OCI-LY7 (cell line): ENCODE data around the gene DLGAP3. TPM values are rescaled to one million over a fixed set of nuclear protein-coding genes. Genes with fewer than 3 reads are reported as not detected.

ENCODE experiments used
- BruUV-seq: library from RNA; stranded (reverse); fragments of 400-500 nt; replicated peaks from 2 replicates; lab custom pipeline; 2021; lab: Mats Ljungman, UMichigan
- CTCF ChIA-PET: fragments of 300-600 bp; sonication (Branson Sonifier 250); formaldehyde crosslinking; loops from one replicate; lab custom pipeline; 2022; ENCODE audit warnings: antibody characterized with exemption; ENCODE audit not compliant: unreplicated experiment; lab: Charles Lee
- POLR2A ChIA-PET: fragments of 300-600 bp; sonication (Branson Sonifier 250); formaldehyde crosslinking; loops from one replicate; lab custom pipeline; 2022; ENCODE audit warnings: antibody characterized with exemption; lab: Charles Lee
- DNase-seq: peaks from one replicate; pipeline ENCODE4 v3.0.0-alpha.2; 2015; ENCODE audit warnings: low spot score
- H2AFZ ChIP-seq: fragments of 200-600 bp; sonication (generic), shearing (Covaris generic); 2 replicates; pipeline ENCODE4 v1.6.1; 2014; ENCODE audit warnings: mild to moderate bottlenecking, antibody characterized with exemption, low read length, moderate library complexity
- H3K27ac ChIP-seq: fragments of 200-600 bp; sonication (generic); 2 replicates; pipeline ENCODE4 v1.5.1; 2014; ENCODE audit warnings: mixed run types, low read depth, mild to moderate bottlenecking, moderate library complexity, low read length, inconsistent platforms; ENCODE audit not compliant: poor library complexity, severe bottlenecking
- H3K36me3 ChIP-seq: fragments of 200-600 bp; sonication (generic); 2 replicates; pipeline ENCODE4 v1.6.1; 2014; ENCODE audit warnings: mild to moderate bottlenecking, antibody characterized with exemption, low read length, moderate library complexity, mixed read lengths; ENCODE audit not compliant: insufficient read depth
- H3K4me1 ChIP-seq: fragments of 200-600 bp; sonication (generic); 2 replicates; pipeline ENCODE4 v1.5.1; 2014; ENCODE audit warnings: mild to moderate bottlenecking, low read length; ENCODE audit not compliant: insufficient read depth, poor library complexity, severe bottlenecking
- H3K4me2 ChIP-seq: fragments of 200-600 bp; sonication (generic); 2 replicates; pipeline ENCODE4 v1.6.1; 2014; ENCODE audit warnings: mild to moderate bottlenecking, low read length
- H3K4me3 ChIP-seq: fragments of 200-600 bp; sonication (generic); 2 replicates; pipeline ENCODE4 v1.5.1; 2014; ENCODE audit warnings: mild to moderate bottlenecking, low read depth, low read length; ENCODE audit not compliant: poor library complexity, severe bottlenecking
- H3K79me2 ChIP-seq: fragments of 200-600 bp; sonication (generic); 2 replicates; pipeline ENCODE4 v1.6.1; 2016; ENCODE audit warnings: low read depth, mild to moderate bottlenecking, low read length, moderate library complexity, mixed read lengths; ENCODE audit not compliant: insufficient read depth
- H3K9me2 ChIP-seq: fragments of 200-600 bp; sonication (generic); 2 replicates; pipeline ENCODE4 v1.6.1; 2016; ENCODE audit warnings: mild to moderate bottlenecking, low read length, mixed read lengths; ENCODE audit not compliant: insufficient read depth
- H3K9me3 ChIP-seq: fragments of 200-600 bp; sonication (generic); 2 replicates; pipeline ENCODE4 v1.6.1; 2014; ENCODE audit warnings: mild to moderate bottlenecking, mixed run types, low read length, mixed read lengths
- H4K20me1 ChIP-seq: fragments of 200-600 bp; sonication (generic); 2 replicates; pipeline ENCODE4 v1.6.1; 2014; ENCODE audit warnings: mild to moderate bottlenecking, antibody characterized with exemption, low read length, moderate library complexity, mixed read lengths; ENCODE audit not compliant: insufficient read depth
- CTCF ChIP-seq: fragments of 200-600 bp; sonication (generic); conservative IDR thresholded peaks from 2 replicates; pipeline ENCODE4 v1.5.1; 2014; ENCODE audit warnings: mild to moderate bottlenecking, antibody characterized with exemption, low read length, moderate library complexity, mixed read lengths
- EZH2phosphoT487 ChIP-seq: fragments of 200-600 bp; sonication (generic); IDR thresholded peaks from 2 replicates; pipeline ENCODE4 v1.6.1; 2018; ENCODE audit warnings: low read depth, borderline replicate concordance, mild to moderate bottlenecking, mixed run types, antibody characterized with exemption, low read length, moderate library complexity, mixed read lengths
- intact Hi-C: fragments of 100-400 bp; cut with micrococcal nuclease; formaldehyde crosslinking; loops from one replicate; pipeline ENCODE4 v1.10.0; 2022; ENCODE audit not compliant: unreplicated experiment
- total RNA-seq, 2 experiments: library from RNA; depleted of rRNA in 1 of 2; stranded (reverse); fragments of >200 nt in 1 of 2; shearing (Covaris generic) in 1 of 2; gene quantifications; 2 replicates each; pipeline ENCODE4 v1.2.3, GENCODE V29; 2014 to 2022

The DLGAP3 gene
- total RNA-seq, 2 experiments from 2014 or later = 0.44 to 0.47 TPM

- Histone ChIP-seq H2AFZ (no peak overlapping the region), H4K20me1 (no peaks in the 10 kb centered on the region), H3K36me3 (no peaks in the 10 kb centered on the region), H3K27ac (no peak overlapping the region), H3K79me2 (no peaks in the 10 kb centered on the region), H3K9me2 (no peaks in the 10 kb centered on the region), H3K4me2 (no peak overlapping the region), H3K9me3 (no peaks in the 10 kb centered on the region), H3K4me3 (no peak overlapping the region), H3K4me1 (peaks cover 4% of the 10 kb centered on the region)
- intact Hi-C loops = no loop called here
- ChIA-PET CTCF (no interaction called here), POLR2A (no interaction called here)
- TF ChIP-seq CTCF = no peak
- no peak for TF ChIP-seq EZH2phosphoT487
- BruUV-seq = no TSS peak
- no peak for DNase-seq
These were observed 12.4 kb downstream of the DLGAP3 start for GRCh38 chr1:34917017-34917416.

- intact Hi-C loops = no loop called here
- Histone ChIP-seq H3K4me1 (peaks cover 4% of the 10 kb centered on the region), H3K9me2 (no peaks in the 10 kb centered on the region), H3K4me3 (no peak overlapping the region), H3K4me2 (no peak overlapping the region), H3K79me2 (no peaks in the 10 kb centered on the region), H3K27ac (no peak overlapping the region), H2AFZ (no peak overlapping the region), H3K36me3 (no peaks in the 10 kb centered on the region), H4K20me1 (no peaks in the 10 kb centered on the region), H3K9me3 (no peaks in the 10 kb centered on the region)
- POLR2A ChIA-PET = no interaction called here
- CTCF ChIA-PET = no interaction called here
- DNase-seq = no peak
- no TSS peak for BruUV-seq
- no peak for TF ChIP-seq EZH2phosphoT487
- no peak for TF ChIP-seq CTCF
These were observed 13.3 kb downstream of the DLGAP3 start for GRCh38 chr1:34916104-34916503.

- Histone ChIP-seq H3K4me1 (peaks cover 4% of the 10 kb centered on the region), H3K36me3 (no peaks in the 10 kb centered on the region), H3K9me2 (no peaks in the 10 kb centered on the region), H3K4me3 (no peak overlapping the region), H2AFZ (no peak overlapping the region), H3K27ac (no peak overlapping the region), H3K9me3 (no peaks in the 10 kb centered on the region), H3K79me2 (no peaks in the 10 kb centered on the region), H4K20me1 (no peaks in the 10 kb centered on the region), H3K4me2 (no peak overlapping the region)
- CTCF ChIA-PET = no interaction called here
- DNase-seq = no peak
- no TSS peak for BruUV-seq
- POLR2A ChIA-PET = interaction anchor here (0.6 kb wide), 1 partner anchor 134 kb away, joined by 3 read pairs; no protein-coding TSS in a partner anchor
- TF ChIP-seq CTCF (no peak), EZH2phosphoT487 (no peak)
- intact Hi-C loops = no loop called here
These were observed 13.9 kb downstream of the DLGAP3 start for GRCh38 chr1:34915521-34915920.
